Stimulated activated CD8-positive, alpha-beta memory T cell treated with anti-CD3 and anti-CD28 coated beads, Interleukin-7, amount 100 ng/mL, for 24 hours (primary cell): ENCODE measurements around the gene CRABP1.
A peak's percentile ranks its signal among the peaks of the same experiment; 100 is the strongest.

ENCODE experiments used
- DNase-seq: peaks from one replicate; pipeline ENCODE4 v3.0.0-alpha.2; 2020; ENCODE audit warnings: low read depth

The CRABP1 gene

DNA sequence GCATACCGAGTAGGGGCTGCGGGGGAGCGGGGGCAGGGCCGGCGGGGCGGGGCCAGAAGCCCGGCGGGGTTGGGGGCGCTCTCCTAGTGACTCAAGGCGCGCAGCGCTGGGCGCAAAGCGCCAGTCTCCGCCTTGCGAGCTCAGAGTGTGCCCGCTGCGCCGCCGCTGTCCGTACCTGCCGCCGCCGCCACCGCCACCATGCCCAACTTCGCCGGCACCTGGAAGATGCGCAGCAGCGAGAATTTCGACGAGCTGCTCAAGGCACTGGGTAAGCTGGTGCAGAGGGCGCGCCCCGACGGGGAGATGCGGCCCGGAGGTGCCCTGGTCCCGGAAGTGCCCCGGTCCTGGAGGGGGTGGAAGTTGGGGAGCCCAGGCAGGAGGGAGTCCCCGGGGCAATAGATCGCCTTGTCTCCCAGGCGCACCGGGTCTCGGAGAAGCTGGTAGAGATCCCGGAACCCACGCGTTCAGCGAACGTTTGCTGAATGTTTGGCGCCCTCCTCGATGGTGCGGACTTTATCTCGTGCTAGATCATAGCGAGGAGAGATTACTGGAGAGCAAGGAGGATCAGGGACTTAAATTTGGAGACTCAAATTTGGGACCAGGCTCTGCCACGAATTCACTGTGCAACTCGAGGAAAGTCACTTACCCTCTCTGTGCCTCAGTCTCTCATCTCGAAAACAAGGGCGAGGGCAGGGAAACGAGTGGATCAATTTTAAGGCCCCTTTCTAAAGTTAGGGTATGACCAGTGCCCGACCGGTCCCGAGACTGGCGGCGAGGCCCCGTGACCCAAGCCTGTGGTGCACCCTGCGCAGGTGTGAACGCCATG lies at the start of gene CRABP1:
TSS of gene CRABP1 (plus strand) at position 123 of the 826 bp plus-strand sequence. CDS start at position 199, 76 bp downstream.
- no peak for DNase-seq

DNA sequence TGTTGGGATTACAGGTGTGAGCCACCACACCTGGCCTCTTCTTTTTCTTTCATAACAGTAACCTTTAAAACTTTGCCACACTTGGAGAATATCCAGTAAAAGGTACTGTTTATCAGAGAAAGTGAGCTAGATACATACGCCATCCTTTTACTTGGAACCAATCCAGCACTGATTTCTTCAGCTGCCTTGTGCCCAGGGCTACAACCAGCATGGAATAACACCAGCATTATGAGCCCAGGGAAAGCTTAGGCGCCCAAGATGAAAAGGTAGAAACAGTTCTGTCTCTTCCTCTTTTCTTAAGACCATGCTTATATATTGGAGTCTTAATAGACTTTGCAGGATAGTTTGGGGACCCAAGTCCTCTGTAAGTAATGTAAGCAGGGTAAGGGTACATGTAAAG lies 49.1 kb upstream of the CRABP1 start:
- no peak for DNase-seq

DNA sequence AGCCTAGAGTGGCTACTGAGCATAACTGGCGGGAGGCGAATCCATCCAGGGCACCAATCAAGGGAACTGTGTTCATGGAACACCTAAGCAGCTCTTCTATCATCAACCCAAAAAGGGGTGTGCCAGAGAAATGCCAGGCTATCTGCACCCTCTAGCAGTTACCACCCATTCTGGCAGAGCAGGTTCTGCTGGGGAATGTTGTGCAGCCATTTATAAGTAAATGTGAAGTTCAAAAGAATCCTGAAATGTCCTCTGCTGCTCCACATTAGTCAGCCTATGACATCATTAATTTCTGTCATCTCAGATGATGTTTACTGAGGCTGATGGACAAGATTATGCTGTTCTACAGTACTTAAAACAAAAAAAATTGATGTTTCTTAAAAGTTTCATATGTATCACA lies 48.5 kb upstream of the CRABP1 start:
- no peak for DNase-seq

DNA sequence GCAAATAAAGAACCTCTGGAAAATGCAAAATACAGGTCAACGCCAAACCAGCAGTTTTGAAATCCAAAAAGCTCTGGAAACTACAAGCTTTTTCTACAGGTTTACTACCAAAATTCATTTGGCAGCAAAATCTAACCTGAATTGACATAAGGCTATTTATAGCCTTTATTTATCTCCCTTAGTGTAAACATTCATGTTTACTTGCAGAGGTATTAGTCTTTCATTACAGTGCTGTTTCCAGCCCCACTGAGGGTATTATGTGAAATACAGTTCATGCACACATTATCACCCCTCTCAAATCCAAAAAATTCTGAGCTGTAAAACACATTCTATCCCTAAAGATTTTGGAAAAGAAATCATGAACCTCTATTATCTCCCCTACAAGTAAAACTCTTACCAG lies 47.9 kb upstream of the CRABP1 start:
- no peak for DNase-seq

DNA sequence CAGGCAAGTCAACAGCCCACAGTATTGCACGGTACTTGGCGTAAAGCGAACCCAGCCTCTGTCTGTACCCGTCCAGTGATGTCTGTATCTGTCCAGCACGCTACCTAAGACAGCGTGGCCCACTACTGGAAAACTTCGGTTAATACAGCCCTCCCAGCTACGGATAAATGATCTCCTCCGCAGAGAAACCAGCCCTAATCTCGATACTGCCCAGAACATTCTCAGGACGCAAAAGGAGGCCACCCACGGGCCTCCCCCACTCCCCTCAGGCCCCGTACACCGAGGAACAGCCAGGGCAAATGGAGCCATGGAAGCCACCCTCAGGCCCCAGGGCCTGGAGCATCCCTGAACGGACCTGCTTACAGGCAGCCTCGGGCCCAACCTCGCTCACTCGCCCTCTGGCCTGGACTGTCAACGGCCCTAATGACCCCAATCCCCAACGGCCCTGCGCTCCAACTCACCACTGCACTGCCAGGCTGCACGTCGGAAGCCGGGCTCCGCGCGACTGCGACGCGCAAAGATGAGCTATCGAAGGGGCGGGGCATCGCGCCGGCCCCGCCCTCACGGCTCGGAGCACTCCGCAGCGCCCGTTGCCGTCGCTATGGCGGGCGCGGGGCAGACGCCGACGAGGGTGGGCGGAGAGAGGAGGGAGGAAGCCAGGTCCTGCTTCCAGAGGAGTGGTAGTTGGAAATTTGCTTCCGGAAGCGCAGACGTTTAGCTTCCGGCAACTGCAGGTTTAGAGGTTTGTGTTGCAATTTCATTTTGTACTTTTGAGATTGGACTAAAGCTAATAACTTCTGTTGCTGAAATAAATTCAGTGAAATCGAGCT lies 40.8 kb upstream of the CRABP1 start, which contains the start of gene SKIC8:
TSS of gene SKIC8 (minus strand) at position 509 of the 830 bp plus-strand sequence. CDS start 3,923 bp downstream, outside the sequence.
- peak; percentile 72 for DNase-seq

DNA sequence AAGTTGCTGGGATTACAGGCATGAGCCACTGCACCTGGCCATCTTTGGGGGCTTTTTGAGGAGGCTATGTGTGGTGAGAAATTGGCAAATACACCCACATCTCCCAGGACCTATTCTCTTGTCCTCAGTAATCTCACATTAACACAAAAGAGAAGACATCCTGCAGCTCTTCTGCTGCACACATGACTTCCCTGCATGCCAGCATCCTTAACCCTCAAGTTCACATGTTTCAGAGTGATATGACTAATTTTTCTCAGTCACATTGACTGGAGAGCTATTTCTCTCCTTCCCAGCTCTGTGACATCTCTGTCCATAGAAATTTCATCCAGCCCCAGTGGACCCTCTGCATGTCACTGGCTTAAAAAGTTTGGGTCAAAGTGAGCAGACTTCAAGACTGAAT lies 38.8 kb upstream of the CRABP1 start:
- DNase-seq: no peak

DNA sequence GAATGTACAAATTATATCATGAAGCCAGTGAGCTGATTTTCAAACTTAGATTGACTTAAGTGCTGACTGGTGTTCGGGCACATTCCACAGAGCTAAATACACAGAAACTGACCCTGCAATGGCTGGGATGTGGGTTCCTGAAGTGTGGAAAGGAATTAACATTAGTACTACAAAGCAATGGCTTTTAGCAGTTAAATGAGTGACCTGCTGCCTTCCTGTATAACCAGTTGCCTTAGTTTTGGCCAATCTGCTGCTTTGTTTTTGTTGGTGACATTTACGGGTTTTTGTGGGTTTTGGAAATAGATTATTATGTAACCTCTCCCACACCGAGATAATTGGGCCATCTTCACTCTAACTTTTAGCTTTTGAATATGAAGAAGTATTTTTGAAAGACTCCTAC lies 38.3 kb upstream of the CRABP1 start:
- no peak for DNase-seq

DNA sequence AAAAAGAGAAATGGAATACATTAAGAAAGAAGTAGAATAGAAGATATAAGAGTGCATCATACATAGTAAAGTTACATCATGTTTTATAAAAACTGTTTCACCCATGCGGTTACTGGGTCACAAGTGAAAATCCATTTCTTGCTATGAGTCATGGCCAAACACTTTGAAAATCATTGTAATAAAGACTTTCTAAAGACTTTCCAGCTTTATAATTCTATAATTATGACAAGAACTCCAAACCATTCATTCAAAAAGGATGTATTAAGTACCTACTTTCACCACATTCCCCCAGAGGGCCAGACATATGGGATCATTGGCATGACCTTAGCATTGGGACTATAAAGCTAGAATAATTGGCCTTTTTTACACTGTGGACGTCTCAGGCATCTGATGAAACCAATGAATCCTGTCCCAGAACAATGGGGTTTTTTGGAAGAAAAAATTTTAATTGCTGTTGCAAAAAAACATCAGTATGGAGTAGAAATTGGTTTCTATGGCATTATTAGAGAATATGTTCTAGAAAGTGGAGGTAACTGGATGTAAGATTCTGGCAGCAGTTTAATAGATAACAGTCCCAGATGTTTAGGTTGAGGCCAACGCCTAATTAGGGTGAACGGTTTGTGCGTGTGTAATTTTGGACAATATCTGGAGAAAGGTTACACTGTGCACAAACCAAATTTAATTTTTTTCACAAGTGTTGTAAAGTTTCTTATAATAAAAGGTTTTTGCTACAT lies 37.4 kb upstream of the CRABP1 start:
- no peak for DNase-seq

DNA sequence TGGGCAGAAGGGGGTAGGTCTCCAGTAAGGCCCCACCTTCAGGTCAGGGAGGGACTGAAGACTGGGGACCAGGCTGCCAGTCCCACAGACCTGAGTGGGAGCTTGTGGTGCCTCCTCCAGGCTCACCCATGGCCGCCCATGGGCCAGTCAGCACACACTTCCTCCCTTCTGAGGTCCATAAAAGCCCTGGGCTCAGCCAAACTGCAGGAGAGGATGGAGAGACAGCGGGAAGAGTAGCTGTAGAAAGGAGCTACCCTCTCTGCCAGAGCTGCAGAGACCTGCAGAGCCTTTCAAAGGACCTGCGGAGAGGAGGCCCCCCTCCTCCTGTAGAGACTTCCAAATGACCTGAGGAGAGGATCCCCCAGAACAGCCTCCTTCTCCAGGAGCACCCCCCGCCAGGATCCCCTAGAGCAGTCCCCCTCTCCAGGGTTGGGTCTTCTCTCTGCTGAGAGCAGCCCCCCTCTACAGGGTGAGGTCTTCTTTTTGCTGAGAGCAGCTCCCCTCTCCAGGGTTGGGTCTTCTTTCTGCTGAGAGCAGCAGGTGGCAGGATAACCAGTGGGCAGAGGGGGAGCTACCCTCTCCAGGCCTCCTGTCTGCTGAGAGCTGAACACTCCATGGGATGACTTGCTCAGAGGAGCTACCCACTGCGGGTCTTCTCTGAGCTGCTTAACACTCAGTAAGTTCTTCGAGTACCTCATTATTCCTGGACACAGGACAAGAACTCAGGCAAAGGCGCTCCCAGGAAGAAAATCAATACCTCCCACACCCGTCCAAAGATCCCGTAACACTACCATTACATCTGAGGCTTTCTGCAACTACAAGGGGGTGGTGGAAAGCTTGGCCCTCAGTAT lies 35.7 kb upstream of the CRABP1 start:
- DNase-seq: no peak

DNA sequence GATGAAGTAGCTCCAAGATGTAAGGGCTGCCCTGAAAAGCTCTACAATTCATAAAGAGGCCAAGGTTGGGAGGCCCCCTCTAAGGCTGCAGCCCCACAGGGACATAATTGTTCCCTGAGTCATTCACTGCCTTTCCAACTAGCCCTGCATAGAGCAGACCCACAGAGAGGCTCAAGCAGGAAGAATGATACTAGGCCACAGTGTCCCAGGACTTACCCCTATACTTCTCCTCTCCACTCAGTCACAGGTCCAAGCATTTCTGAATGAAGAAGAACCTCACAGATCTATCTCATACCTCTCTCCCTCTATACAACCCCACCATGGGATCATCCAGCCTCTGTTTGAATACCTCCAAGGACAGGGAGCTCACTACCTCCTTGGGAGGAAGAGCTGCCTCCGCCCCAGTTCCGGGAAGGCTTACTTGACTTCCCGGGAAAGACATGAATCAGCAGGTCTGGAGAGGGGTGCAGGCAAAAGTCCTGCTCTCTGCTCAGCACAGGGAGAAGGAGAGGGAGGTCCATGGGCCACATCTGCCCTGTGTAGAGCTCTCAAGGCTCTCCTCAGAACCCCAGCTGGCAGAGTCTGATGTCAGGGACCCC lies 33.9 kb upstream of the CRABP1 start:
- no peak for DNase-seq

DNA sequence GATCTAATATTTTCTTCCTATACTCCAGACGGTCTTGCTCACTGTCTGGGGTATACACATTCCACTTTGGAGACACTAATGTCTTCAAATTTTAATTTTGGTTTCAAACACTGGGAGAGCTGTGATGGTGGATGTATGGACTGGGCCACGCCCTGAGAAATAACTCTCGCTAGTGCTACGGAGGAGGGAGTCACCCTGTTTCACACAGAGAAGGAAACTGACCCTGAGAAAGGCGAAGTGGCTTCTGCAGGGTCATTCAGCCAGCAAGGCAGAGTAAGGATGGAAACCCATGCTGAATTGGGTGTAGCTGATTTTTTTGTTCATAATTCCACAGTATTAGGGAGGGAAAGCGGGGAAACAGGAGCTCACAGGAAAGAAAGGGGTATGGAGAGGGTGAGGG lies 32.2 kb upstream of the CRABP1 start:
- DNase-seq: no peak

DNA sequence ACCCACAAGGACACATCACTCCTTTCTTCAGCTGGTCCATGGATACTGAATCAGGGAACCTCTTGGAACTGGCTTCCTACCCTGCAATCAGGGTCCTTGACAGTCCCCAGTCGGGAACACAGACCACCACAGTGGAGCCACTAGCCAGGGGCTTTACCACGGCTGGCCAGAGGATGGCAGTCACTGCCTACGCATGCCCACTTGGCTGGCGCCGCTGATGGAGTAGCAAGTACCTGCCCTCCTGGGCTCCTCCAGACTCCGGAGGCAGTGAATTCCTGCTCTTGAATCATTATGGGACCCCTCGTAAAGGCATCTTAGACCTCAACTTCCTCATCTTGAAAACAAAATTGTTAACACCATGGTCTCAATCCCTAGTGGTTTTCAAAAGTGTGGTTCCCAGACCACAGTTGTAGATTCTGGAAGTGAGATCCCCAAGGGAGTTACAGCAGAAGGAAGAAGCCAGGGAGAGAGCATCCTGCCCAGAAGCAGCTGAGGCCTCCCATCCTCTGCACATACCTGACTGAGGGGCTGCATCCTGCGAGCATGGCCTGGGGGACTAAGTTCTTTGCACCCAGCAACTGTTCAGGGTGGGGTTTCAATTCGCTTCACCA lies 31.6 kb upstream of the CRABP1 start:
- peak; percentile 21 for DNase-seq

DNA sequence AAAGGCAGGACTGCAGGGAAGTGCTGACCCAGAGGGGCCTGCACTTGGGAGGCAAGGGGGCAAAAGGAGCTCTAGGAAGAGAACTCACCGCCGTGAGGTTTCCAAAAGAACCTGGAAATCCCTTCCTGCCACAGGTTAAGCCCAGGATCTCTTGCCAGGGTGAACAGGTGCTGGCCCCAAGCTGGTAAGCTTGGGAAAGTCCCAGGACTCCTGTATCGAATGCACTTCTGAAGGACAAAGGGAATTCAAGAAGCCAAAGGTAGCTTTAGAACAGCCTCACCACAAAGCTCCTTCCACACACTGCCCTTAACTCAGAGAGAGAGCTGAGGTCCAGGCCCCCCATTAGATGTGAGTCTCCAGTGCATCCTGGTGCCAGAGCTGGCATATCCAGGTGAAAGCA lies 28.9 kb upstream of the CRABP1 start:
- DNase-seq: no peak

DNA sequence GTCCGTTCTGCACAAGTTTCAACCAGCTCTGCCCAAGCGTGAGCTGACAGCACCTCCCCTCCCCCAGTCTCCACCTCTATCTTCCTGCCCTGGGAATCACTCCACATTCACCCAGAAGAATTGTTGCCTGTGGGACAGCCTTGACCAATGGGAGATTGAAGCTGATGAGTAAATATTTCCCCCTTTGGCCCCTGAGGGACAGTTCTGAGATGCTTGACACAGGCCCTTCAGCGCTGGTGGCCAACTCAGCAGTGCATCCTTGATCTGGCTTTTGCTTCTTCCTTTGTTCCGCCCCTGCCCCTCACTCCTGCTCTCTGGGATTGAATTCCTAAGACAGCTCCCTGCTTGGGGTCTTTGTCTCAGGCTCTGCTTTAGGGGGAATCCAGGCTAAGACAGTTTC lies 27.6 kb upstream of the CRABP1 start:
- no peak for DNase-seq

DNA sequence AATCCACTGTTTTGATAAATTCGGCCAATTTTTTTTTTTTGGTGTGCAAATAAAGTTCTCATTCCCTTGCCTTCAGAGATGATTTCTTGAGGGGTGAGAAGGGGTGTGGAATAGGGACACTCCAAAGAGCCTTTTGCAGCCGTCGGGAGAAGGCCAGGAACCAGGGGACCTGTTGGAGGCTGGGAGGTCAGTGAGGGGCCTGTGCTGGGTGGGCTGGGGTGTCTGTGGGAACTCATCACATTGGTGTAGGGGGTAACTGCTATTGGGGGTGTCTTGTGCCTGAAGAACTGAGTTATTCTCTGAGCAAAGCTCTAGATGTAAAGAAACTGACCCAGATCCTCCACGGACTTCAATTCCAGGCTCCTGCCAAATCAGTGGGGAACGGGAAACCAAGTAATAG lies 27.2 kb upstream of the CRABP1 start:
- no peak for DNase-seq

DNA sequence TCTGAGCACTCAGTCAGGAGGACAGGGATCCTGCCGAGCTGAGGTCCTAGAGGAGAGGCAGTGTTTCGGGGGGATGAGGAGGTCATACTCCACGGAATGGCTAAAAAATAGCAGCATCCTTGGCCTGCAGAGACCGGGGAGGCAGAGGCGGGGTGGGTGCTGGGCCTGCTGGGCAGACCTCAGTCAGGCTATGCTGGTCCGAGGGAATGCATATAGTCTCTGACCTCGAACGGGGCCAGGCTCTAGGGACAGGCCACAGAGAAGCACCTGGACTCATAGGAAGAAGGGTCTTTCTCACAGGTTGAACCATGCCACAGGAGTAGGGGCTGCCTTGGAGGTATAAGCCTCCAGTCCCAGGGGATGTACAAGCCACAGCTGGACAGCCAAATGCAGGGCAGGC lies 26.8 kb upstream of the CRABP1 start:
- DNase-seq: no peak

DNA sequence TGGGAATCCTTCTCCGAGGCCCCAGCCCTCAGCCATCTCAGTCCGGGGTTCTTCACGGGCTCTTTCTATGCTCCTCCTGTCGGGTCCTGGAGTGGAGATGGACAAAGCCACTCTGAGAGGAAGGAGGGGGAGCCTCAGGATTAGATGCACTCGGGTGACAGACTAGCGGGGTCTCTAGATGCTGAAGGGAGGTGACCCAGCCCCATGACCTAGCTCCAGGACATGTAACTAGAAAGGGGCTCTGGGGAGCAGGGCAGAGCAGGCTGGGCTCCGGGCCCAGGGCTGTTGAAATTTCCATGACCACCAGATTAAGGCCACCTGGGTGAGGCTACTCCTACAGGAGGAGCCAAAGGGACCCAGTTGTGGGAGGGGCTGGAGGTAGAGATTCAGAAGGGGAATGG lies 26.0 kb upstream of the CRABP1 start:
- DNase-seq: no peak

DNA sequence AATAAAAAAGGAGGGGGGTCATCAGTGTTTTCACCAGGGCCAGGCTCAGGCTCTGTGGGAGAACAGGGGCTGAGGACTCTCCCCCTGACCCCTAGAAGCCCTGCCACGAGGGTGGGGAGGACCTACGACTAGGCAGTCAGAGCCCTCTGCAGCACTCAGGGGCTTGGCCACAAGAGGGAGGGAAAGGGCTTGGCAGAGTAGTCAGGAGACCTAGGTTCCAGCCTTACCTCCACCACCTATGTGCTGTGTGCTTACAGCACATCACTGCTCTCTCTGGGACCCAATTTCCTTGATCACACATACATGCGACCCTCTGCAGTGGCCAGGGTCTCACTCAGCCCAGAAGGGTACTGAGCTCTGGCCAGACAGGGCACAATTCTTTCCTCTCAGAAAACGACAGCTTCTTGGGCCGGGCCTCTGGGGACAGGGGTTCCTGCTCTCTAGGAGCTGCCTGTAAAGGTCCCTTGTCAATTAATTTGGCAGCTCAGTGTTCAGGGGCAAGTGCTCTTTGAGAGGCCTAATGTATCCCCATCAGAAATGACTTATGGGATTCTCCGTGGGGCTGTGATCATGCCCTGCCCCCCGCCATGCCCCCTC lies 24.4 kb upstream of the CRABP1 start:
- DNase-seq: no peak

DNA sequence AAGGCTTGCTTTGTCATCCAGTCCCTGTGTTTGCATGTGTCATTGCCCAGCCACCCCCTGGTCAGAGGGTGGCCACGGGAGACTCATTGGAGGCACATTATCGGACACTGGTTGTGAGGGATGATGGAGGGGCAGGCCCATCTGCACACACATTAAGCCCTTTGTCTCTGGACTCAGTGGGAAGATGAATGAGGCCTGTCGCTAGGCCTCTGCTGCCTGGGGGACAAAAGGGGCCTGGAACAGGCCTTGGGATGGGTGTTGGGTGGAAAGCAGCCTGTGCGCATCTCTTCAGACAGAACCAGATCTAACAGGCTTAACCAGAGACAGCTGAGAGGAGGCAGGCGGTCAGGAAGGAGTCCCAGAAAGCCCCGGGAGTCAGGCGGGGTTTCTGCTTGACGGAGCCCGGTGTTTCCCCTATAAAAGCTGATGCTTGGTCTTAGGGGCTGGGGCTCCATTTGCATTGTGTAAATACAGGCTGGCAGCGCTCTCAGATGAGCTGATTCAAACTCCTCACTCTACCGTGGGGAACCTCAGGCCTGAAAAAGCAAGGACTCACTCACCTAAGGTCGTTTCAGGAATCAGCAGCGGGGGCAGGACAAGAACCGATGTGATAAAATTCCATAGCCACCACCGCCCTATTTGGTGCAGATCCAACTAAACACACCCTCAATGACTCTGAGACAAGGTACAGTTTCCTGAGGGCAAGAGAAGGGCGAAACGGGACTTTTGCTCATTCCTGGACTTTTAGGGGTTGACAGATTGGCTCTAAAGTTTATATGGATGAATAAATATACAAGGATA lies 23.7 kb upstream of the CRABP1 start:
- DNase-seq: no peak
